ENCODE data around the gene UBASH3B. TPM values are rescaled to one million over a fixed set of nuclear protein-coding genes. Genes with fewer than 3 reads are reported as not detected.

The UBASH3B gene
- polyA plus RNA-seq, 1 experiment = 19.1 TPM

DNA sequence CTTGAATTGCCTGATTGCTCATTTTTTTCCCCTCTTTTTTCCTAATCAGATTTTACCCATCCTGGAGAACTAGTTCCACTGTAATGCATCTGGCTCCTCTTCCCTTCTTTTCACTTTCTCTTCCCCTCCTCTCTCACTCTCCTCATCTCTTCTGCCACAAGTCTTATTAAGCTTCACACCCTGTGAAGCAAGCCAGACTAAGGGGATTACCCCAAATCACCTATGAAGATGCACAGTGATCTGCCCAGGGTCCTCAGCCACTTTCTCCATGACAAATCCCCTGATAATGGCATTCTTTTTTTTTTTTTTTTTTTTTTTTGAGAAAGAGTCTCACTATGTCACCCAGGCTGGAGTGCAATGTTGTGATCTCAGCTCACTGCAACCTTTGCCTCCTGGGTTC, 11.2 kb downstream of the UBASH3B start:
- POLR2A ChIA-PET = interaction anchor here (0.7 kb wide), 1 partner anchor 11 kb away, joined by 7 read pairs; no protein-coding TSS in a partner anchor
- DNase-seq (ENCODE audit: low read depth, low spot score) = no peak
- H3K4me3 ChIP-seq (ENCODE audit: low read depth, low read length) = no peak overlapping the region
- H3K27me3 ChIP-seq (ENCODE audit: control insufficient read depth, insufficient read depth, low read length) = no peaks in the 10 kb centered on the region
- CTCF ChIA-PET = interaction anchor here (1.6 kb wide), 1 partner anchor 10 kb away, joined by 5 read pairs; no protein-coding TSS in a partner anchor
- no peak overlapping the region for H3K27ac ChIP-seq (ENCODE audit: low read depth, low read length)
- TF ChIP-seq, protein P1, sequence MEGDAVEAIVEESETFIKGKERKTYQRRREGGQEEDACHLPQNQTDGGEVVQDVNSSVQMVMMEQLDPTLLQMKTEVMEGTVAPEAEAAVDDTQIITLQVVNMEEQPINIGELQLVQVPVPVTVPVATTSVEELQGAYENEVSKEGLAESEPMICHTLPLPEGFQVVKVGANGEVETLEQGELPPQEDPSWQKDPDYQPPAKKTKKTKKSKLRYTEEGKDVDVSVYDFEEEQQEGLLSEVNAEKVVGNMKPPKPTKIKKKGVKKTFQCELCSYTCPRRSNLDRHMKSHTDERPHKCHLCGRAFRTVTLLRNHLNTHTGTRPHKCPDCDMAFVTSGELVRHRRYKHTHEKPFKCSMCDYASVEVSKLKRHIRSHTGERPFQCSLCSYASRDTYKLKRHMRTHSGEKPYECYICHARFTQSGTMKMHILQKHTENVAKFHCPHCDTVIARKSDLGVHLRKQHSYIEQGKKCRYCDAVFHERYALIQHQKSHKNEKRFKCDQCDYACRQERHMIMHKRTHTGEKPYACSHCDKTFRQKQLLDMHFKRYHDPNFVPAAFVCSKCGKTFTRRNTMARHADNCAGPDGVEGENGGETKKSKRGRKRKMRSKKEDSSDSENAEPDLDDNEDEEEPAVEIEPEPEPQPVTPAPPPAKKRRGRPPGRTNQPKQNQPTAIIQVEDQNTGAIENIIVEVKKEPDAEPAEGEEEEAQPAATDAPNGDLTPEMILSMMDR (IDR thresholded peaks at IDR 0.05; ENCODE audit: low read depth, low read length) = no peak
- no peaks in the 10 kb centered on the region for H3K9me3 ChIP-seq (ENCODE audit: control insufficient read depth, insufficient read depth, low read length)

DNA sequence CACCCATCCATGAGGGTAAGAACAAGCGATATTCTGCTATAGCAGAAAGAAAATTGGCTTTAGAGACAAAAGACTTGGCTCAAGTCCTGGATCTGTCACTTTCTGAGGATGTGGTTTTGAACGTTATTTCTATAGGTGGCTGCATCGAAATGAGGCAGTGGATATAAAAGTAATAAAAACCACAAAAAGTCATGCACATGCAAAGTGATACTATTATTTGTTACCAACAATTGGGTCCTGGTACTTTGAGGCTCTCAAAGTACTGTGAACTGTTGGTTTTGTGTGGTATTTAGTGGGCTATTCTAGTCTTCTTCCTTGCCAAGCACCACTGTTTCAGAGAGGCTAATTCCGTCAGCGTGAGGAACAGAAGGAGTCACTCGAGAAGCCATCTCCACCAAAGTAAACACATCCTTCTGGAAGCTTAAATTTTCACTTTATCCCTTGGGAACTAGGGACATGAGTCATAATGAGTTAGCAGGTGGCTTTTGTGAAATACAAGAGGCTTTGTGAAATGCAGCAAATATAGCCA, 13.1 kb downstream of the UBASH3B start:
- ChIA-PET CTCF (interaction anchor here (0.7 to 1.3 kb wide), 2 partner anchors 11 to 114 kb away, joined by 3 read pairs; no protein-coding TSS in a partner anchor), POLR2A (interaction anchor here (1.0 kb wide), 1 partner anchor 116 kb away, joined by 3 read pairs; no protein-coding TSS in a partner anchor)

DNA sequence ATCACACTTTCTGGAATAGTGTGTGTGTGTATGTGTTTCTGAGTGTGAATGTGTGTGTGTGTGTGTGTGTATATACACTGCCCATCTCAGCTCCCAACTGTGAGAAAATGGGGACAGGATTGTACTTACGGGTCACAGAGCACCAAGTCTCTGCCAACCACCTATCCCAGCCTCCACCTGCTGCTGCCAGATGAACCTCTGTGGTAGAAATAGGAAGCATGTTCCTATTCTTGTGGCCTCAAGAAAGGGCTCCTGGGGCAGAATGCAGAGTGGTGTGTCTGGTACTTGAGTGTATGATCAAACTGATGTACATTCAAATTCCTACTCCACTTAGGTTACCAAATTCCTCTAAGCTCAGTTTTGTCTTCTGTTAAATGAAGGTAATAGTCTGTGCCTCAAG, 14.6 kb downstream of the UBASH3B start:
- POLR2A ChIA-PET = no interaction called here
- TF ChIP-seq, protein P1 (IDR thresholded peaks at IDR 0.05; ENCODE audit: low read depth, low read length) = no peak
- Histone ChIP-seq H3K27me3 (ENCODE audit: control insufficient read depth, insufficient read depth, low read length) (no peaks in the 10 kb centered on the region), H3K27ac (ENCODE audit: low read depth, low read length) (no peak overlapping the region), H3K4me3 (ENCODE audit: low read depth, low read length) (no peak overlapping the region), H3K9me3 (ENCODE audit: control insufficient read depth, insufficient read depth, low read length) (no peaks in the 10 kb centered on the region)
- DNase-seq (ENCODE audit: low read depth, low spot score) = no peak
- CTCF ChIA-PET = interaction anchor here (1.3 kb wide), 1 partner anchor 111 kb away, joined by 4 read pairs; no protein-coding TSS in a partner anchor

More for the DNA sequence above, 13.1 kb downstream of the UBASH3B start:
- TF ChIP-seq, protein P1 (IDR thresholded peaks at IDR 0.05; ENCODE audit: low read depth, low read length) = no peak
- Histone ChIP-seq H3K9me3 (ENCODE audit: control insufficient read depth, insufficient read depth, low read length) (no peaks in the 10 kb centered on the region), H3K4me3 (ENCODE audit: low read depth, low read length) (no peak overlapping the region), H3K27me3 (ENCODE audit: control insufficient read depth, insufficient read depth, low read length) (no peaks in the 10 kb centered on the region), H3K27ac (ENCODE audit: low read depth, low read length) (peak overlapping the region; percentile 33)
- peak; percentile 66 for DNase-seq (ENCODE audit: low read depth, low spot score)

DNA sequence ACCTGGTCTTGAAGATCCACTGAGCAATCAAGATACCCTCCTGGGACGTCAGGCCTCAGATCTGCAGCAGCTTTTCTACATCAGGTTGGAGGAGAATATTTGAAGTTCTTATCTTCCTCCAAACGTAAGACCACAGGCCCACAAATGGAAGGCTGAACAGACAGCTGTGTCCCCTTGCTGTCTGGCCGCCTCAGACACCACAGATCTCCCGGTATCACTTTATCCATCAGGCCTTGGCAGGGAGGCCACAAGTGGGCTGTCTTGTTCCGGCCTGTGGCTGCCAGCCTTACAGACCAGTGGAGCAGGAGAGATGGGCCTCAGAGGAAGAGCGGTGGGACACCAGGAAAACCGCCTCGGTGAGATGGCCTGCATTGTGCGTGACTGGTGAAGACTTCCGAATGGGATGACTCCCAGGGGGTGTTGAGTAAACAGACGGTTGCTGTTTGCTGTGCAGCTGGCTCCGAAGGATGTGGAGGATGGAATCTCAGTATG, 15.9 kb downstream of the UBASH3B start:
- ChIA-PET CTCF (interaction anchor here (1.2 kb wide), 1 partner anchor 38 kb away, joined by 3 read pairs; no protein-coding TSS in a partner anchor), POLR2A (no interaction called here)
- Histone ChIP-seq H3K9me3 (ENCODE audit: control insufficient read depth, insufficient read depth, low read length) (no peaks in the 10 kb centered on the region), H3K4me3 (ENCODE audit: low read depth, low read length) (no peak overlapping the region), H3K27ac (ENCODE audit: low read depth, low read length) (peak overlapping the region; percentile 77), H3K27me3 (ENCODE audit: control insufficient read depth, insufficient read depth, low read length) (no peaks in the 10 kb centered on the region)
- peak; percentile 63 for DNase-seq (ENCODE audit: low read depth, low spot score)
- TF ChIP-seq, protein P1 (IDR thresholded peaks at IDR 0.05; ENCODE audit: low read depth, low read length) = no peak

DNA sequence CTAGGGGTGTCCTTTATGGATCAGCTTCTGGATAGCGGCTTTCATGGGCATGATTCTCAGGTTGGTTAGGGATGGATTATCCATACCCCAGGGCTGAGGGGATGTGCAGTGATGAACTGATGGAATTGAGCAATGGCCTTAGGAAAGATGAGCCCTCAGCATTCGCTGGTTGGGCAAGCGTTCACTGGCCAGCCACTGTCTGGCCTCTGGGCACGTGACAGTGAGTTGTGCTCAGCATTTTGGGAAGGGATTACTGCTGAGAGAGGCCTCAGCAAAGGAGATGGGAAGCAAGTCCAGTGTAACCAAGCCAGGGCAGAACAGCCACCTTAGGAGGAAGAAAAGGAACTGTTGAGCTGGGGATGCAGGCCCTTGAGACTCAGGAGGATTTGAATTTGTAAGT, 17.4 kb downstream of the UBASH3B start:
- CTCF ChIA-PET = interaction anchor here (1.3 kb wide), 1 partner anchor 44 kb away, joined by 3 read pairs; no protein-coding TSS in a partner anchor
- POLR2A ChIA-PET = interaction anchor here (1.2 kb wide), 1 partner anchor 19 kb away, joined by 4 read pairs; no protein-coding TSS in a partner anchor
- TF ChIP-seq, protein P1 (IDR thresholded peaks at IDR 0.05; ENCODE audit: low read depth, low read length) = no peak
- no peak for DNase-seq (ENCODE audit: low read depth, low spot score)
- Histone ChIP-seq H3K9me3 (ENCODE audit: control insufficient read depth, insufficient read depth, low read length) (no peaks in the 10 kb centered on the region), H3K27me3 (ENCODE audit: control insufficient read depth, insufficient read depth, low read length) (no peaks in the 10 kb centered on the region), H3K4me3 (ENCODE audit: low read depth, low read length) (no peak overlapping the region), H3K27ac (ENCODE audit: low read depth, low read length) (no peak overlapping the region)
